ENCODE results near the gene ERAP2. TPM values are rescaled to one million over a fixed set of nuclear protein-coding genes. Genes with fewer than 3 reads are reported as not detected.

ERAP2 gene
- total RNA-seq, 2 experiments from 2014 or later, result 19.5 to 29.3 TPM

- H3K4me1 ChIP-seq (ENCODE audit: insufficient read depth, low read length, poor library complexity, severe bottlenecking), result no peaks in the 10 kb centered on the region
- POLR2A ChIA-PET, result interaction anchor here (0.7 kb wide), 1 partner anchor 136 kb away, joined by 3 read pairs; no protein-coding TSS in a partner anchor
- no peaks in the 10 kb centered on the region for H3K36me3 ChIP-seq (ENCODE audit: insufficient read depth, low read length)
- TF ChIP-seq, protein P1, sequence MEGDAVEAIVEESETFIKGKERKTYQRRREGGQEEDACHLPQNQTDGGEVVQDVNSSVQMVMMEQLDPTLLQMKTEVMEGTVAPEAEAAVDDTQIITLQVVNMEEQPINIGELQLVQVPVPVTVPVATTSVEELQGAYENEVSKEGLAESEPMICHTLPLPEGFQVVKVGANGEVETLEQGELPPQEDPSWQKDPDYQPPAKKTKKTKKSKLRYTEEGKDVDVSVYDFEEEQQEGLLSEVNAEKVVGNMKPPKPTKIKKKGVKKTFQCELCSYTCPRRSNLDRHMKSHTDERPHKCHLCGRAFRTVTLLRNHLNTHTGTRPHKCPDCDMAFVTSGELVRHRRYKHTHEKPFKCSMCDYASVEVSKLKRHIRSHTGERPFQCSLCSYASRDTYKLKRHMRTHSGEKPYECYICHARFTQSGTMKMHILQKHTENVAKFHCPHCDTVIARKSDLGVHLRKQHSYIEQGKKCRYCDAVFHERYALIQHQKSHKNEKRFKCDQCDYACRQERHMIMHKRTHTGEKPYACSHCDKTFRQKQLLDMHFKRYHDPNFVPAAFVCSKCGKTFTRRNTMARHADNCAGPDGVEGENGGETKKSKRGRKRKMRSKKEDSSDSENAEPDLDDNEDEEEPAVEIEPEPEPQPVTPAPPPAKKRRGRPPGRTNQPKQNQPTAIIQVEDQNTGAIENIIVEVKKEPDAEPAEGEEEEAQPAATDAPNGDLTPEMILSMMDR (conservative IDR thresholded peaks at IDR 0.05; ENCODE audit: low read length), result no peak
- no peak for TF ChIP-seq EZH2phosphoT487 (IDR thresholded peaks at IDR 0.05; ENCODE audit: borderline replicate concordance, low read depth, low read length)
- H3K9me2 ChIP-seq (ENCODE audit: insufficient read depth, low read length), result no peaks in the 10 kb centered on the region
- CTCF ChIA-PET (ENCODE audit: unreplicated experiment), result no interaction called here
- intact Hi-C loops (cut with micrococcal nuclease; ENCODE audit: unreplicated experiment), result no loop called here
- DNase-seq (ENCODE audit: low spot score), result no peak
- H4K20me1 ChIP-seq (ENCODE audit: insufficient read depth, low read length), result no peaks in the 10 kb centered on the region
- H2AFZ ChIP-seq (ENCODE audit: low read length), result no peak overlapping the region
- no peak overlapping the region for H3K27ac ChIP-seq (ENCODE audit: low read depth, low read length, poor library complexity, severe bottlenecking)
- BruUV-seq (replicated peaks), result no TSS peak
- H3K4me3 ChIP-seq (ENCODE audit: low read depth, low read length, poor library complexity, severe bottlenecking), result no peak overlapping the region
- H3K79me2 ChIP-seq (ENCODE audit: insufficient read depth, low read depth, low read length), result no peaks in the 10 kb centered on the region
- H3K9me3 ChIP-seq (ENCODE audit: low read length), result no peaks in the 10 kb centered on the region
- H3K4me2 ChIP-seq (ENCODE audit: low read length), result no peak overlapping the region
These were observed 40.5 kb upstream of the ERAP2 start for GRCh38 chr5:96835791-96836191.

DNA sequence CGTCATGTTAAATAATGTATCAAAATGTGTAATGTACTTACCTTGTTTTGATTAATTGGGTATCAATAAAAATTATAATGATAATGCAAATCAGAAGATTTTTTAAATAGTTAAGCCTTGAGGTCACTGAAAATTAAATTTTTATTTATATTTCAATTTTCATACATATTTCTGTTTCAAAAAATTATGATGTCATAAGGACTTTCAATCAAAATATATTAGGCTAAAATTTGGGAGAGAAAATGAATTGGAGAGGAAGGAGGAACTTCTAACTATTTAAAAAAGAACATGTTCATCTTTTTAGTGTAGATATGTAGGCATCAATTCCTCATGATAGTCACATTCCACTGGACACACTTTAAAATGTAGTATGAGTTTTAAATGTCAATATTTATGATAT is 39.5 kb upstream of the ERAP2 start:
- H3K4me2 ChIP-seq (ENCODE audit: low read length), result no peak overlapping the region
- no peaks in the 10 kb centered on the region for H3K79me2 ChIP-seq (ENCODE audit: insufficient read depth, low read depth, low read length)
- H3K9me2 ChIP-seq (ENCODE audit: insufficient read depth, low read length), result no peaks in the 10 kb centered on the region
- no peaks in the 10 kb centered on the region for H4K20me1 ChIP-seq (ENCODE audit: insufficient read depth, low read length)
- ChIA-PET CTCF (ENCODE audit: unreplicated experiment) (no interaction called here), POLR2A (no interaction called here)
- TF ChIP-seq, protein P1 (conservative IDR thresholded peaks at IDR 0.05; ENCODE audit: low read length), result no peak
- no peak for TF ChIP-seq EZH2phosphoT487 (IDR thresholded peaks at IDR 0.05; ENCODE audit: borderline replicate concordance, low read depth, low read length)
- DNase-seq (ENCODE audit: low spot score), result no peak
- H3K36me3 ChIP-seq (ENCODE audit: insufficient read depth, low read length), result no peaks in the 10 kb centered on the region
- H2AFZ ChIP-seq (ENCODE audit: low read length), result no peak overlapping the region
- no peaks in the 10 kb centered on the region for H3K4me1 ChIP-seq (ENCODE audit: insufficient read depth, low read length, poor library complexity, severe bottlenecking)
- no peak overlapping the region for H3K4me3 ChIP-seq (ENCODE audit: low read depth, low read length, poor library complexity, severe bottlenecking)
- no peak overlapping the region for H3K27ac ChIP-seq (ENCODE audit: low read depth, low read length, poor library complexity, severe bottlenecking)
- intact Hi-C loops (cut with micrococcal nuclease; ENCODE audit: unreplicated experiment), result no loop called here
- H3K9me3 ChIP-seq (ENCODE audit: low read length), result no peaks in the 10 kb centered on the region
- BruUV-seq (replicated peaks), result no TSS peak

DNA sequence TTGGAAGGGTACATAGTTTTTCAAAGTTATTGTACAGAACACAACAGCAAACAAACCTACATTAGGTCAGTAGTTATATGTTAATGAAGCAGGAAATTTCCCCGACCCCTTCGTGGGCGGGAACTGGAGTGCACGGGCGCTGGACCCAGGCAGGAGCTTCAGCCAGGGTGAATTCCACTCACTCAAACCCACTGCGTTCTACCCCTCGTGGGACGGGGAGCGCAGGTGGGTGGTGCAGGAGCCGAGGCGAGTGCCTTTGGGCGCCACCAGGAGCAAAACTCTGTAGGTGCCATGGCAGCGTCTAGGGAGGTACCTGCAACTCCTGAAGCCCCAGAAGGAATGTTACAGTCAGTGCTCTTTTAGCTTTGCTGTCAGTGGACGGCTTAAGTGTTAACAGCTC is 39.0 kb upstream of the ERAP2 start:
- ChIA-PET POLR2A (interaction anchor here (0.5 kb wide), 1 partner anchor 12 kb away, joined by 3 read pairs; no protein-coding TSS in a partner anchor), CTCF (ENCODE audit: unreplicated experiment) (no interaction called here)
- H3K4me3 ChIP-seq (ENCODE audit: low read depth, low read length, poor library complexity, severe bottlenecking), result no peak overlapping the region
- DNase-seq (ENCODE audit: low spot score), result no peak
- no peak overlapping the region for H3K4me2 ChIP-seq (ENCODE audit: low read length)
- H2AFZ ChIP-seq (ENCODE audit: low read length), result no peak overlapping the region
- no peaks in the 10 kb centered on the region for H3K9me3 ChIP-seq (ENCODE audit: low read length)
- H3K4me1 ChIP-seq (ENCODE audit: insufficient read depth, low read length, poor library complexity, severe bottlenecking), result no peaks in the 10 kb centered on the region
- intact Hi-C loops (cut with micrococcal nuclease; ENCODE audit: unreplicated experiment), result no loop called here
- H3K79me2 ChIP-seq (ENCODE audit: insufficient read depth, low read depth, low read length), result no peaks in the 10 kb centered on the region
- no peaks in the 10 kb centered on the region for H4K20me1 ChIP-seq (ENCODE audit: insufficient read depth, low read length)
- TF ChIP-seq EZH2phosphoT487 (IDR thresholded peaks at IDR 0.05; ENCODE audit: borderline replicate concordance, low read depth, low read length), result no peak
- TF ChIP-seq, protein P1 (conservative IDR thresholded peaks at IDR 0.05; ENCODE audit: low read length), result no peak
- no peak overlapping the region for H3K27ac ChIP-seq (ENCODE audit: low read depth, low read length, poor library complexity, severe bottlenecking)
- no peaks in the 10 kb centered on the region for H3K36me3 ChIP-seq (ENCODE audit: insufficient read depth, low read length)
- no TSS peak for BruUV-seq (replicated peaks)
- H3K9me2 ChIP-seq (ENCODE audit: insufficient read depth, low read length), result no peaks in the 10 kb centered on the region
